H1 (cell line): ENCODE data around the gene OSBPL5. TPM values are rescaled to one million over a fixed set of nuclear protein-coding genes. Genes with fewer than 3 reads are reported as not detected.

Experiments
- CTCF ChIP-seq, 3 experiments: IDR thresholded peaks; 1 replicate in 2 of 3; 2 replicates in 1 of 3; pipeline versions ENCODE4 v1.5.1 to v1.6.1; 2011; ENCODE audit warnings: low read length in 3 of 3, mild to moderate bottlenecking in 3 of 3, inconsistent platforms in 2 of 3, low read depth in 1 of 3, moderate library complexity in 1 of 3; ENCODE audit not compliant: insufficient read depth in 1 of 3; ENCODE audit errors: control extremely low read depth in 1 of 3
- E2F6 ChIP-seq: IDR thresholded peaks from 2 replicates; pipeline ENCODE4 v1.6.1; 2012; ENCODE audit warnings: inconsistent platforms
- POLR2A ChIP-seq, 2 experiments: IDR thresholded peaks; 1 replicate in 1 of 2; 2 replicates in 1 of 2; pipeline ENCODE4 v1.6.1; 2011; ENCODE audit warnings: low read depth in 2 of 2, low read length in 2 of 2, mild to moderate bottlenecking in 2 of 2; ENCODE audit errors: control extremely low read depth in 1 of 2
- SIRT6 ChIP-seq: IDR thresholded peaks from one replicate; pipeline ENCODE4 v1.7.1; 2012; ENCODE audit warnings: low read length, inconsistent platforms
- polyA plus RNA-seq, 7 experiments: library from polyadenylated mRNA; depleted of rRNA in 3 of 7; stranded (reverse) in 5 of 7; unstranded in 2 of 7; fragments of >200 nt in 5 of 7; fragments of 200-250 nt in 2 of 7; gene quantifications; 1 replicate in 5 of 7; 2 replicates in 1 of 7; 4 replicates in 1 of 7; pipeline versions ENCODE4 v1.2.1 to v1.2.3, GENCODE V29; 2011 to 2013; ENCODE audit warnings: missing spikeins in 2 of 7, mixed read lengths in 2 of 7
- total RNA-seq: library from RNA; stranded (reverse); fragmentation: NEBNext Ultra II Directional; extraction: Animal tissue kit (Norgen Biotek cat#: 25700); gene quantifications from 2 replicates; pipeline ENCODE4 v1.2.1, GENCODE V29; 2021

The OSBPL5 gene
- total and polyA plus RNA-seq, 2 of the 8 experiments (the other 6 are each of a cell fraction or from before 2014, with no cell fraction given): 3.4 to 9.9 TPM

- TF ChIP-seq SIRT6: no peak
- no peak for TF ChIP-seq CTCF (IDR thresholded peaks at IDR 0.05; ENCODE audit: control extremely low read depth in 1 of 3, insufficient read depth in 1 of 3, low read depth in 1 of 3, low read length in 3 of 3)
- no peak for TF ChIP-seq POLR2A (IDR thresholded peaks at IDR 0.05; ENCODE audit: control extremely low read depth in 1 of 2, low read depth in 2 of 2, low read length in 2 of 2)
- no peak for TF ChIP-seq E2F6
Measured at GRCh38 chr11:3119141-3119821, 45.8 kb downstream of the OSBPL5 start (continued).
